22Rv1 (cell line): ENCODE data around the gene MAP2.
"Not testable (repeated sequence)": the region's sequence is repeated elsewhere in the genome, so short reads cannot be mapped to it uniquely, and the experiment has no call there.

Experiments
- CTCF ChIP-seq: fragments of 450-650 bp; IDR thresholded peaks from 2 replicates; pipeline ENCODE4 v1.5.1; 2017; ENCODE audit warnings: mild to moderate bottlenecking
- ZFX ChIP-seq: fragments of 450-650 bp; IDR thresholded peaks from 2 replicates; pipeline ENCODE4 v1.6.1; 2017; ENCODE audit warnings: antibody characterized with exemption, borderline replicate concordance

GRCh38 chr2:209598227-209598626 is 174.4 kb downstream of the MAP2 start:
- not testable (repeated sequence) for TF ChIP-seq CTCF, ZFX
